ENCODE data around the gene HMGCR. TPM values are rescaled to one million over a fixed set of nuclear protein-coding genes. Genes with fewer than 3 reads are reported as not detected.

Gene HMGCR
- total RNA-seq, 1 donor from 2014 or later: 73.0 TPM

DNA sequence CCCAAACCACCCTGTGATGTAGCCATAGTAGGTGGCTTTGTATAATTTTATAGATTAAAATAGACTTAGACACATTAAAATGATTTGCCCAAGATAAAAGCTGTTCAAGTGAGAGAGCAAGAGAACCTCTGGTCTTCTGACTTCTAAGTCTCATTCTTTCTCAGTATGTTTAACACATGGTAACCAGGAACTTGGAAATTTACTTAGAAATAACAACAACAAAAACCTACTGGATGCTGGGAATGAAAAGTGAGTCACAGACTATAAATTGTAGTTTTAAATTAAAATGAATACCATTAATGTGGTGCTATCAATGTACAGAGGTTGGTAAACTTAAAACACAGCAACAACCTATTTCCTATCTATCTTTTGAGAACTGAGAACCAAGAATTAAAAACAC is 30.4 kb downstream of the HMGCR start:
- DNase-seq (ENCODE audit: low spot score) (no peak), ATAC-seq (no peak)
- intact Hi-C loops (cut with DNase I): no loop called here

DNA sequence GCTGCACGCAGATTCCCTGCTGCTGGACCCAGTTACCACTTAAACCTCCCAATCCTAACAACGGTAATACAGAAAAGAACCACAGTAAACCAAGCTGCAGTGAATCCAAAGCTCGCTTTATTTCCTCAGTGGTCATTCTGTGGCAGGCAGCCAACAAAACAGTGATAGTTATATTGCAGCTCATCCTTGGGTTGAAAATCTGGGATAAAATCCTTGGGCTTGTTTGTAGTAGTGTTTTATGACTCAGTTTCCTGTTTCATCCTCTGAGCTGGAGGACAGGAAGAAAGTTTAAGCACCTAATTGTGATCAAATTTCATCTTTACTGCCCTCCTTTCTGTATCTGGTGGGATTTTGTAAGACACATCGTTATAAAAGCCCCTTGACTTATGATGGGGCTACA is 31.4 kb downstream of the HMGCR start:
- intact Hi-C loops (cut with DNase I): no loop called here
- DNase-seq (ENCODE audit: low spot score) (no peak), ATAC-seq (no peak)

DNA sequence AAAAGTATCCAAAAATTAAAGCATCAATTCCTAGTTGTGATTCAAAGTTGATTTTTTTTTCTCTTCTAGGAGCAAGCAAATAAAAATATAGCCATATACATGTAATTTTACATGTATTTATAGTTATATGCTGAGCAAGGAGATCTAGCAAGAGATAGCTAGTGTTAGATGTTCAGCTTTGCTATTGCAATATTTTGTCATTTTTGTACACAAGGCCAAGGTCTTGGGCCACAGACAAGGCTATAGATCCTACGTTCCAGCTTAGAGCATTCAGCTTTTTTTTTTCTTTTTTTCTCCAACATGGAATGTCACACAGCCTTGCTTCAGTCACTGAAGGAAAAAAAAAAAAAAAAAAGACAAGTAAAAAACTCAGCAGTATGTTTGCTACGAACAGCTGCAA is 36.8 kb downstream of the HMGCR start:
- no peak for ATAC-seq

DNA sequence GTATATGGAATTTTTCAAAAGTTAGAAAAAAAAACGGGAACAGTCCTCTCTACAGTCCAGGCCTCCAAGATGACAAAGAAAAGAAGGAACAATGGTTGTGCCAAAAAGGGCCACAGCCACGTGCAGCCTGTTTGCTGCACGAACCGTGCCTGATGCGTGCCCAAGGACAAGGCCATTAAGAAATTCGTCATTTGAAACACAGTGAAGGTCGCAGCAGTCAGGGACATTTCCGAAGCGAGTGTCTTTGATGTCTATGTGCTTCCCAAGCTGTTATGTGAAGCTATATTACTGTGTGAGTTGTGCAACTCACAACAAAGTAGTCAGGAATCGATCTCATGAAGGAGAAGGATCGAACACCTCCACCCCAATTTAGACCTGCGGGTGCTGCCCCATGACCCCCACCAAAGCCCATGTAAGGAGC is 37.4 kb downstream of the HMGCR start:
- DNase-seq (ENCODE audit: low spot score) (no peak), ATAC-seq (no peak)
- intact Hi-C loops (cut with DNase I): no loop called here

More for the DNA sequence above, 36.8 kb downstream of the HMGCR start:
- intact Hi-C loops (cut with DNase I): no loop called here
- no peak for DNase-seq (ENCODE audit: low spot score)

DNA sequence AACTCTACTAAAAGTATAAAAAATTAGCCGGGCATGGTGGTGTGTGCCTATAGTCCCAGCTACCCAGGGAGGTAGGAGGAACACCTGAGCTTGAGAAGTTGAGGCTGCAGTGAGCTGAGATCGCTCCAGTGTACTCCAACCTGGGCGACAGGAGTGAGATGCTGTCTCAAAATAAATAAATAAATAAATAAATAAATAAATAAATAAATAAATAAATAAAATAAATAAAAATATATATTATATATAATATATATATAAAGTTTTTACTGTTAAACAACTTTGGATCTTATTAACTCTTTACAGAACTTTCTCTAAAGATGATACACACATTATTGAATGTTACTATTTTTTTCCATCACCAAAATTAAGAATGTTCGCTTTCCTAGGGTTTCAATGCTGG is 38.4 kb downstream of the HMGCR start:
- intact Hi-C loops (cut with DNase I): no loop called here
- no peak for DNase-seq (ENCODE audit: low spot score)
- ATAC-seq: no peak

DNA sequence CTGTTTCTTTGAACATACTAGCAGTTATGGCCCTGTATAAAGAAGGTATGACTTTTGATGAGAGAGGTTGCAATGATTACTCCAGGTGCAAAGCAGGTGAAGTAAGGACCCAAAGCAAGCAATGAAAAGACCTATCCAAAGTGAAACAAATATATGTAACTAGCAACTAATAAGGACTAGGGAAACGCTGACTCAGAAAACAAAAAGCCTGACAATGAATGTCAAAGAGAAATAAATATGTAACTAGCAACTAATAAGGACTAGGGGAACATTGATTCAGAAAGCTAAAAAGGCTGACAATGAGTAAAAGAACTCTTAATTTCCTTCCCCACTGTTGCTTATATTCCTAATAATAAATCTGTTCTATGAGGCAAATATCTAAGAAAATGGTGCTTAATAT is 43.1 kb downstream of the HMGCR start:
- intact Hi-C loops (cut with DNase I): no loop called here
- ATAC-seq: no peak
- DNase-seq (ENCODE audit: low spot score): no peak

DNA sequence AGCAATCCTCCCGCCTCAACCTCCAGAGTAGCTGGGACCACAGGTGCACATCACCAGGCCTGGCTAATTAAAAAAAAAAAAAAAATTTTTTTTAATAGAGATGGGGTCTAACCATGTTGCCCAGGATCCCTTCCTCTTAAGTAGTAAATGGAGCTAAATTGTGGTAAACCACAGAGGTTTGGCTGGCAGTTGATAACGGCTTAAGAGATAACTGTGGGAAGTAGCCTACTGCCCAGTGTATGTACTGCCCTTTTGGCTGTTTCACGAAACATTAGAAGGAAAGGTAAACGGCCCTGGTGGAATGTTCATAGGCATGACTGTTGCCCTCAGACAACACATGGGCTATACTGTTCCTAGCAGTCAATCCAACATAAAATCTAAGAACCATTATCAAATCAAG is 44.4 kb downstream of the HMGCR start:
- intact Hi-C loops (cut with DNase I): no loop called here
- DNase-seq (ENCODE audit: low spot score) (no peak), ATAC-seq (no peak)

DNA sequence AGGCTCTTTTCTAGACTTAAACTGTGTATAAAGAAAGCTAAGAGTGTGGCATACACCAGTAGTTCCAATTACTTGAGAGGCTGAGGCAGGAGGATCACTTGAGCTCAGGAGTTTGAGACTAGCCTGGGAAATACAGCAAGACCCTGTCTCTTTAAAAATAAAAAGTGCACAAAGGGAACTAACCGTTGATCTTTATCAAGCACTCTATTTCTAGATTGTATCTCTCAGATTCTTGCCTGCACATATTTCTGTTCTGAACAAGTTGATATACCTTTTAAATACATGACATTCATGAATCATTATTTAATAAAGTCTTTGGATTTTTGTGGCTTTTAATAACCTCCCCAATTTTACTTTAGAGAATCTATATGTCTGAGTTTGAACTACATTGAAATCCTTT is 47.2 kb downstream of the HMGCR start:
- ATAC-seq: no peak
- intact Hi-C loops (cut with DNase I): no loop called here

DNA sequence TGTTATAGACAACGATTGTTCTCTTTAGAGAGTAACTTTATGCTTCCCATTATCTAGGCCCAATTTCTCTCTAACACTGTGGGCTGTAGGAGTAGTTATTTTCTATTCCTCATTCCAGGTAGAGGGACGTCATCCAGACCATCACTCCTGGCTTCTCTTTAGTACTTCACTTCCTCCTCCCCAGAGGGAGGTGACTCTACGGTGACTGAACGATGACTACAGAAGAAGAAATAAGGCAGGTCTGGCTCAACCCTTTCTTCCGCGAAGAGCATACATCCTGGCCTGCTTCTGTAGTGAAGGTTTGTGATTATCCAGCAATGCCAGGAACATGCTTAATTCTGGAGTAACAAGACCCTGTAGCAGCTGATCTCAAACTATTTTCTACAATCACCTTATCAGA is 50.8 kb downstream of the HMGCR start:
- no peak for DNase-seq (ENCODE audit: low spot score)
- intact Hi-C loops (cut with DNase I): no loop called here
- ATAC-seq: no peak

More for the DNA sequence above, 47.2 kb downstream of the HMGCR start:
- no peak for DNase-seq (ENCODE audit: low spot score)

DNA sequence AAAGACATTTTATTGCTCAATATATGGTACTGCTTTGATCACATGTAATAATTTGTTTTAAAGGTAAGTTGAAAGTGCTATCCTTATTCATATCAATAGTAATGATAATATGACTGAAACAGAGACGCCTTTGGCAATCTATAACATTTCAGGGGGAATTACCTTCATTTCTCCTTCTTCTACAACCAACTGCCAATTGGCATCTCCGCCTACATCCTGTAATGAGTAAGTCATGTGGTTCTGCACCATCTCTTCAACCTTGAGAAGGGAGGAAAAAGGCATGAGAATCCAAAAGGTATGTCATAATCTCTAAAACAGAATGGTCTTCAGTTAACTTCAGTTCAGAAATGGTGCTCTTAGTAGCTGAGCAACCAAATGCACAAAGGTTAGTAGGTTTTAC is 52.4 kb downstream of the HMGCR start:
- ATAC-seq: no peak
- intact Hi-C loops (cut with DNase I): no loop called here
- DNase-seq (ENCODE audit: low spot score): no peak

DNA sequence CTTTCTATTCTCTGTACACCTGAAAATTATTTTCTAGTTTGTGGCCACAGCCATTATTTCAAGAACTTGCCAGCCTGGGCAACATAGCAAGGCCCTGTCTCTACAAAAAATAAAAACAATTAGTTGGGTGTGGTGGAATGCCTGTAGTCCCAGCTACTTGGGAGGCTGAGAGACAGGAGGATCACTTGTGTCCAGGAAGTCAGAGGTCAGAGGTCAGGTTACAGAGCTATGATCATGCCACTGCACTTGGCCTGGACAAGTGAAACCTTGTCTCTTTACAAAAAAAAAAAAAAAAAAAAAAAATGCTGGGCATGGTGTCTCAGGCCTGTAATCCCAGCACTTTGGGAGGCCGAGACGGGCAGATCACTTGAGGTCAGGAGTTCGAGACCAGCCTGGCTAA is 58.3 kb downstream of the HMGCR start:
- intact Hi-C loops (cut with DNase I): no loop called here
- no peak for DNase-seq (ENCODE audit: low spot score)
- no peak for ATAC-seq

DNA sequence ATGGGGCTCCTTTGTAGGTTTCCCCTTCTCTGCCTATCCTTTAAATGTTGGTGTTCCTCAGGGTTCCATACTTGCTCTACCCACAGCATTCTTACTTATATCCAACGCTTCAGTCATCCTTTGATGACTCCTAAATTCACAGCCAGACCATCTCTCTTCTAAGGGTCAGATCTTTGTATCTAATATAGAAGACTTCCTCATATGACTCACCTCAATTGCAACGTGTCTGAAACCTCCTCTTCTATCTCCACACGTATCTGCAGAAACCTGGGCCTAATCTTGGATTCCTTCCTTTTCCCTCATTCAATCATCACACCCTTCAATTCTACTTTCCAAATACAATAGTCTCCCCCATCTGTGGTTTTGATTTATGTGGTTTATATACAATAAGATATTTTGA is 68.3 kb downstream of the HMGCR start:
- intact Hi-C loops (cut with DNase I): no loop called here
- DNase-seq (ENCODE audit: low spot score) (no peak), ATAC-seq (no peak)

Other genes starting within 250 kb of the HMGCR start
- 0.53 TPM for gene ANKRD31, start 100.3 kb upstream of the HMGCR start, total RNA-seq
- gene CERT1, start 174.4 kb downstream of the HMGCR start, total RNA-seq: 44.6 TPM
- gene POLK, start 174.7 kb downstream of the HMGCR start, total RNA-seq: 63.8 TPM